Jurkat, Clone E6-1 (cell line): ENCODE results near the gene PDCD11. TPM values are rescaled to one million over a fixed set of nuclear protein-coding genes. Genes with fewer than 3 reads are reported as not detected.
"Not testable (repeated sequence)": the region's sequence is repeated elsewhere in the genome, so short reads cannot be mapped to it uniquely, and the experiment has no call there.

Experiments
- DNase-seq: peaks from one replicate; pipeline ENCODE4 v3.0.0-alpha.2; 2011; ENCODE audit warnings: low read depth, low spot score
- H3K4me3 ChIP-seq: 2 replicates; pipeline ENCODE4 v1.5.1; 2011; ENCODE audit warnings: mild to moderate bottlenecking, low read length, control low read depth, moderate library complexity
- polyA plus RNA-seq: library from polyadenylated mRNA; unstranded; fragments of >200 nt; gene quantifications from one replicate; pipeline ENCODE4 v1.2.1, GENCODE V29; 2012; ENCODE audit warnings: missing spikeins; ENCODE audit not compliant: insufficient read length, insufficient read depth

The PDCD11 gene
- 28.4 TPM for polyA plus RNA-seq

DNA sequence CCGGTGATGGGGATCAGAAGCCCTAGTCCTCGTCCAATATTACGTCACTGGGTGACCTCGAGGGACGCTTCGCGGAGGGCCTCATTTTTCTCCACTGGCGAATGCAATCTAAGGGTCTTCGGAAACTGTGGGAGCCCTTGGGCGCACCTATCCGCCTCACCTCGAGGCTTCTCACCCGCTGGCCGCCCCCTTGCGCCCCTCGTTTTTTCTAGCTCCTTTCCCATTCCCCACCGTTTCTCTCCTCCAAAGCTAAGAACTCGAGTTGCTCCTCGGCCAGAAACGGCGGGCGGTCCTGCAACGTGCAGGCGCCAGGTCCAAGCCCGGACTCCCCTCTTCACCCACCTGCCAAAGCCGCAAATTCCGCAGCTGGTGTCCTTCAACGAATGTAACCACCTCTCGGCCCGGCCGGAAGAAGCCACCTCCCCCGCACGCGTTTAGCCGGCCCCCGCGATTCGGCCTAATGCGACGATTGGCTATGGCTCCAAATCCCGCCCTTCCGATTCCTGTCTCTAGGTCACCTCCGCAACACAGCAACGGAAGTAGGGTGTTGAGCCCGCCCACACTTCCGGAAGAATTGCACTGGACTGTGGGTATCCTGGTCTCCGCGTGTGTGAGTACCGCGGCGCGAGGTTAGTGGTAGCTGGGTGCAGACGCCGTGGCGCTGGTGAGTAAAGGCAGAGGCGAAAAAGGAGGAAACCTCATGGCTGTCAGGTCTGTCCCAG lies at the start of gene PDCD11, which contains the start of gene ATP5MK:
PDCD11 (plus strand) TSS at position 560 of the 722 bp plus-strand sequence. CDS start 1,801 bp downstream, outside the sequence.
ATP5MK (minus strand) TSS at position 409 of the 722 bp plus-strand sequence. CDS start 4,018 bp downstream, outside the sequence.
- peak; percentile 94 for DNase-seq
- H3K4me3 ChIP-seq = peak within 1 kb of the TSS; percentile 97

DNA sequence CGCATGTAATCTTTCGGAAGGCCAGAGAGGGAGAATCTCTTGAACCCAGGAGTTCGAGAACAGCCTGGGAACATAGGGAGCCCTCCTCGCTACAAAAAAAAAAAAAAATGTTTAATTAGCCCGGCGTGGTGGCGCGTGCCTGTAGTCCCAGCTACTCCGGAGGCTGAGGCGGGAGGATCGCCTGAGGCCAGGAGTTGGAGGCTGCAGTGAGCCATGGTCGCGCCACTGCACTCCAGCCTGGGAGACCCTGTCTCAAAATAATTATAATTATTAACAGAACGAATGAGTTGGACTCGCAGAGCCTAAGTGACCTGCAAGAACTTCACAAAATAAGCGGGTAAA lies 46.3 kb upstream of the PDCD11 start:
- peak overlapping the region; percentile 75 for H3K4me3 ChIP-seq

DNA sequence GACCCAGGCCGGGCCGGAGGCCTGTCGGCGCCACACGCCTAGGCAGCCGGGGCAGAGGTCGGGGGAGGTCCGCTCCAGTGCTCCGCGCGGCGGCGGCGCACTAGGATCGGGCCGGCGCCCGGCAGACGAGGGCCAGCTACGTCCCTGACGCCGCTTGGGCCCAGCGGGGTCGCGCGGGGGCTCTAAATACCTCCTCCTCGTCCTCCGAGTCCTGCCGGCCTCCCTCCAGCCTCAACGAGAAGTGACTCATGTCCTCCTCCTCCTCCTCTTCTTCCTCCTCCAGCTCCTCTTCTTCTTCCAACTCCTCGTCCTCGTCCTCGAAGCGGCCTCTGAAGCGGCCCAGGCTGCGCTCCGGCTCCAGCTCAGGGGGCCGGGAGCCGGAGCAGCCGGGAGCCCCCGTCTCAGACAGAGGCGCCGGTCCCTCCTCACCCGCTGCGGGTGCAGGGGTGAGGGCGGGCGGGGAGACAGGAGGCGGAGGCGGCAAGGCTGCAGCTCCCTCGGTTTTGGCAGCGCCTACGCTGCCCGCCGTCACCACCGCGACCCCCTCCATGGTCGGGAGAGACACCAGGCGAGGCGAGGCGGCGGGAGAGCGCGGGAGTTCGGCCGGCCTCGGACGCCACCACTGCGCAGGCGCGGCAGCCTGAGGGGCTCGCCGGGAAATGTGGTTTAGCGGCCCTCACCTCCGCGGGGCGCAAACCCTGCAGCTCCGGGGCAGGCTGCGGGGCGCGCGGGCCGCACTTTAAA lies 45.7 kb upstream of the PDCD11 start, which contains the start of gene PCGF6:
PCGF6 (minus strand) TSS at position 624 of the 744 bp plus-strand sequence; CDS start at position 550, 74 bp downstream.
- peak within 1 kb of the TSS; percentile 75 for H3K4me3 ChIP-seq
- peak; percentile 41 for DNase-seq

More for the DNA sequence above, 46.3 kb upstream of the PDCD11 start:
- DNase-seq = no peak

- no peak overlapping the region for H3K4me3 ChIP-seq
- no peak for DNase-seq
These were observed 43.1 kb upstream of the PDCD11 start for GRCh38 chr10:103353281-103353680.

GRCh38 chr10:103354567-103354966 lies 41.9 kb upstream of the PDCD11 start:
- not testable (repeated sequence) for H3K4me3 ChIP-seq, DNase-seq

- no peak for DNase-seq
- no peak overlapping the region for H3K4me3 ChIP-seq
These were observed 40.4 kb upstream of the PDCD11 start for GRCh38 chr10:103355906-103356599.

- not testable (repeated sequence) for H3K4me3 ChIP-seq, DNase-seq
These were observed 36.9 kb upstream of the PDCD11 start for GRCh38 chr10:103359493-103359892.

- H3K4me3 ChIP-seq, DNase-seq: not testable (repeated sequence)
These were observed 35.6 kb upstream of the PDCD11 start for GRCh38 chr10:103360791-103361190.

GRCh38 chr10:103367379-103367781 lies 29.0 kb upstream of the PDCD11 start:
- H3K4me3 ChIP-seq = peak overlapping the region; percentile 70
- DNase-seq = no peak

DNA sequence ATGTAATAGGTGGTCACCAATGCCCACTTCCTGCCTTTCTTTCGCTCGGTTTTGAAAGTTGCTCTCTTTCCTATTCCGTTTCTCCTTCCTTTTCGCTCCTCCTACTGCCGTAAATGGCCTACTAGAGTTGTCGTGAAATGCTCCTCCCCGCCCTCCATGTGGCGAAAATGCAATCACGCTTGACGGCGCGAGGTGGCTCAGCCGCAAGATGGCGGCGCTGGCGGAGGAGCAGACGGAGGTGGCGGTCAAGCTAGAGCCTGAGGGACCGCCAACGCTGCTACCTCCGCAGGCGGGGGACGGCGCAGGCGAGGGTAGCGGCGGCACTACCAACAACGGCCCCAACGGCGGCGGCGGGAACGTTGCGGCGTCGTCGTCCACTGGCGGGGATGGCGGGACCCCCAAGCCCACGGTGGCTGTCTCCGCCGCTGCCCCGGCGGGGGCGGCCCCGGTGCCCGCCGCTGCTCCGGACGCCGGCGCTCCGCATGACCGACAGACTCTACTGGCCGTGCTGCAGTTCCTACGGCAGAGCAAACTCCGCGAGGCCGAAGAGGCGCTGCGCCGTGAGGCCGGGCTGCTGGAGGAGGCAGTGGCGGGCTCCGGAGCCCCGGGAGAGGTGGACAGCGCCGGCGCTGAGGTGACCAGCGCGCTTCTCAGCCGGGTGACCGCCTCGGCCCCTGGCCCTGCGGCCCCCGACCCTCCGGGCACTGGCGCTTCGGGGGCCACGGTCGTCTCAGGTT lies 28.5 kb upstream of the PDCD11 start, which contains the start of gene TAF5:
TAF5 (plus strand) TSS at position 195 of the 737 bp plus-strand sequence; CDS start at position 209, 14 bp downstream.
- peak; percentile 97 for DNase-seq
- H3K4me3 ChIP-seq = peak within 1 kb of the TSS; percentile 70

DNA sequence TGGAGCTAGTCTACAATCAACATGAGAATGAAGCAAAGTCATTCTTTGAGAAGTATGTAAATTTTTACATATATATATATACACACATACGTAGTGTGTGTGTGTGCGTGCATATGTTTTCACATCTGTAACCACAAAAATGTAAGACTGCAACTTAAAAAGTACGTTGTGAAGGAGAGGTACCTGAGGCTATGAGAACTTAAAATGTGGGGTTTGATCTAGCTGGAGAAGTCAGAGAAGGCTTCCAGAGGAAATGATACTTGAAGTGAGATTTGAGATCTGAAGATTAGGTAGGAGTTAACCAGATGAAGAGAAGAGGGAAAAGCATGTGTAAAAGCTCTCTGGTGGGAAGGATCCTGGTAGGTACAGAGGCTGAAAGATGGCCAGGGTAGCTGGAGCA lies 22.9 kb upstream of the PDCD11 start:
- no peak overlapping the region for H3K4me3 ChIP-seq
- DNase-seq = peak; percentile 53

DNA sequence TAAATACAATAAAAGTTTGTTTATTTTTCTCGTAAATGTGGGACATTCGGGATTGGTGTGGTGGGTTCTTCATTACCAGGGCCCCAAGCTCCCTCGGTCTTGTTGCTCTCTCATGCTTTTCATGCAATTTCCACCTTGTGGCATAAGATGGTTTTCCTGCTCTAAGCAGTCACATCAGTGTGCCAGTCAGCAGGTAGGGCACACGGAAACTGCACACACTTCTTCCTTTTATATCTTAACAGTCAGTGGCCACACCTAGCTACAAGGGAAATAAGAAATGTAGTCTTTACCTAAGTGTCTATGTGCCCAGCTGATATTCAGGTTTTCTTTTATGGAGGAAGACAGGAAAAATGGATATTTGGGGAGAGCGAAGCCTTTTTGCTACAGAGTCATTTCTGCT lies 22.2 kb upstream of the PDCD11 start:
- no peak overlapping the region for H3K4me3 ChIP-seq
- DNase-seq = no peak

GRCh38 chr10:103382769-103383168 lies 13.7 kb upstream of the PDCD11 start:
- no peak for DNase-seq
- no peak overlapping the region for H3K4me3 ChIP-seq

DNA sequence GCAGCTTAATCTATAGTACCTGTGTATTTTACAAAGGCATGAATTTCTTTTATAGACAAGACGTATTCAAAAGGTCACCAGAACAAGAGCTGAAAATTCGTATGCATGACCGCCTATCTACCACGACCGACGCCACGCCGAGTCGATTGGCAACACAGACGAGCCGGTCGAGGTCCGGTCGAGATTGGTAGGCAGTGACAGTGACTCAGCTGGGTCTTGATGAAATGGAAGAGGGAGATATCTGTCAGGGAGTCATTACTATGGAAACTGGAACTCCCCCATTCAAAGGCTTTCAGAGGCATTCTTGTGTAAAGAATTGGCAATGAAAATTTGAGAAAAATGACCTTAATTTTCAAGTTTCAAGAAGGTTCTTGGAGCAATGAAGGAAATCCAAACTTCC lies 2.2 kb upstream of the PDCD11 start:
- no peak overlapping the region for H3K4me3 ChIP-seq
- no peak for DNase-seq

DNA sequence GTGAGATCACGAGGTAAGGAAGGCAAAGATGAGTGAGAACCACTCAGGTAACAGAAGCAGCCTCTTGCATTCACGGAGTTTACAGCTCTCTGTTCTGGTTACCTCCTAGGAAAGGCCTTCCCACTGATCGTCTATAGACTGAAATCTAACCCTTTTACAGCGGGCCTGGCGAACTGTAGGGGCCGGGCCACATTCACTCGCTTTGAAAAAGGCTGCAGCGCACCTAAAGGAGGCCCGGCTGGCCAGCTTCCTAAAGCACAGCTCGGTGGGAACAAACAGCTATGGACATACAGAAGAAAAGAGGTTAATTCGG lies 716 bp upstream of the PDCD11 start:
- no peak for DNase-seq
- peak overlapping the region; percentile 97 for H3K4me3 ChIP-seq

DNA sequence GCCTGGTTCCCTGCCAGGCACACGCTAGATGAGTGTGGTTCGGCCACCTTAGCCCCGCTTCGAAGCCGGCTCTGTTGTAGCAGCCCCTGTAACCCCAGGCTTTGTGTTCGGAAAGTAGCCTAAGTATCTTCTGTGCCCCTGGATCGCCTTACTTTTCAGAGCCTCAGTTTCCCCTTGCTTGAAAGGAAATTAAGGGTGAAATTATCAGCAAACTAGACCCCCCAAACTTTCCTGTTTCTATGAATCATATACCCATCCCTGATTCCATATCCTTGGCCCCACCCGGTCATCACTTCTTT lies 312 bp downstream of the PDCD11 start:
- H3K4me3 ChIP-seq = peak overlapping the region; percentile 97
- DNase-seq = no peak

GRCh38 chr10:103397191-103397825 lies 882 bp downstream of the PDCD11 start:
- peak overlapping the region; percentile 97 for H3K4me3 ChIP-seq
- no peak for DNase-seq

DNA sequence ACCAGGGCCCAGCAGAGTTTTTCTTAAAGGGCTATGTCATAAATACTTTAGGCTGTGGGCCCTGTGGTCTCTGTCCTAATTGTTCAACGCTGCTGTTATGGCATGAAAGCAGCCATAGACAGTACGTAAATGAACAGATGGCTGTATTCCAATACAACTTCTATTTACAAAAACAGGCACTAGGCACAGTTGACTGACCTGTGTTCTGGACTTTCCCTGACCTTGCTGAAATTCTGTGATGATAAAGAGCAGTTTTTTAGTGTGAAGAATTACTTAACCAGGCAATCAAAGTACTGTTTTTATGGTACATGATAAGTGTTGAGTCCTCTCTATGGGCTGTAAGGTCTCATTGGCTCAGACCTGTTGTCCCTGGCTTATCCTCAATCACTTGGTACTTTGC lies 17.1 kb downstream of the PDCD11 start:
- no peak for DNase-seq

DNA sequence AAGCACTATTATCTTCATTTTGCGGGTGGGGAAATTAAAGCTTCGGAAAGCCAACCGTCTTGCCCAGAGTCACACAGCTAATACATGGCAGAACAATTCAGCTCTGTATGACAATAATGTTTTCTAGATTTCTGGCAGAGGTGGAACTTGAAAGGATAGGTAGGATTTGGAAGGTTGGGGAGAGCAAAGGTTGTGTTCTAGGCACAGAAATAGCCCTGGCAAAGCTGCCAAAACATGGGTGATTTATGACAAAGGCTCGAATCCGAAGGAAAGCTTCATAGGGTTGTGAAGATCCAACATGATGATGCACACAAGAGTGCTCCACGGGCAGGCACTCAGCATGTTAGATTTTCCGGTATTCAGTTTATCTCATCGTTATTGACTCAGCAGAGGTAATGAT lies 19.2 kb downstream of the PDCD11 start:
- no peak for DNase-seq
- no peak overlapping the region for H3K4me3 ChIP-seq

More for the DNA sequence above, 17.1 kb downstream of the PDCD11 start:
- H3K4me3 ChIP-seq = no peak overlapping the region
